Measurements from ENCODE around the gene TMEM91. TPM values are rescaled to one million over a fixed set of nuclear protein-coding genes. Genes with fewer than 3 reads are reported as not detected.

TMEM91 gene
- polyA plus RNA-seq, 1 donor from 2014 or later = 24.4 TPM

DNA sequence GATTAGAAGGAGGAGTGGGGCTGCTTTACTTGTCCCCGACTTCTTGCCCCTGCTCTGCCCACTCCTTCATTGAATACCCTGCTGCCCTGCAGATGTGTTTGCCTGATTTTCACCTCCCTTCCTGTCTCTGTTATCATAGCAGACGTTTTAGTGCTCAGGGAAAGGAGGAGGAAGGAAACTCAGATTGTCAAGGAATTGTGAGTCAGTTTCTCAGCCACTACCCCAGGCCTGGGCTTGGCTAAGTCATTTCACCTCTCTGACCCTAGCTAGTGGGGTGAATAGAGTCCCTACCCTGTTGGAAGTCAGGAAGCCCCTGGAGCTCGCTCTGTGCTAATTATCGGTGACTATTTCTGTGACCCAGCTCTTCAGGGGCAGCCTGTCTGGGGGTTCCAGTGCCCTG lies 25.1 kb downstream of the TMEM91 start:
- H3K27ac ChIP-seq (ENCODE audit: low read length) = no peak overlapping the region
- TF ChIP-seq SMC3 (conservative IDR thresholded peaks at IDR 0.05; ENCODE audit: poor library complexity) = no peak
- TF ChIP-seq RAD21 (conservative IDR thresholded peaks at IDR 0.05) = no peak
- no peak for TF ChIP-seq REST (IDR thresholded peaks at IDR 0.05; ENCODE audit: borderline replicate concordance)
- no peak for TF ChIP-seq POLR2AphosphoS5 (IDR thresholded peaks at IDR 0.05)
- no peak for TF ChIP-seq TAF1 (IDR thresholded peaks at IDR 0.05; ENCODE audit: low read depth)
- no peak for TF ChIP-seq CTCF (IDR thresholded peaks at IDR 0.05; ENCODE audit: poor library complexity, severe bottlenecking)
- no peak for TF ChIP-seq EP300 (conservative IDR thresholded peaks at IDR 0.05; ENCODE audit: poor library complexity, severe bottlenecking)
- no peak for TF ChIP-seq EZH2 (IDR thresholded peaks at IDR 0.05; ENCODE audit: borderline replicate concordance, insufficient read depth, low read length, poor library complexity, severe bottlenecking)
- no peak for TF ChIP-seq MXI1 (conservative IDR thresholded peaks at IDR 0.05; ENCODE audit: poor library complexity, severe bottlenecking)
- H3K9me3 ChIP-seq (ENCODE audit: low read length) = no peaks in the 10 kb centered on the region
- no peak overlapping the region for H3K9ac ChIP-seq (ENCODE audit: low read length)
- H4K20me1 ChIP-seq (ENCODE audit: insufficient read depth) = no peaks in the 10 kb centered on the region
- no peaks in the 10 kb centered on the region for H3K27me3 ChIP-seq (ENCODE audit: insufficient read depth, low read depth, low read length)
- H3K9me2 ChIP-seq (ENCODE audit: insufficient read depth, low read length) = no peaks in the 10 kb centered on the region
- no peaks in the 10 kb centered on the region for H3K36me3 ChIP-seq (ENCODE audit: insufficient read depth, low read length)
- no peak overlapping the region for H3K4me3 ChIP-seq (ENCODE audit: low read length)
- no peak overlapping the region for H2AFZ ChIP-seq (ENCODE audit: low read depth, low read length)
- peaks cover 16% of the 10 kb centered on the region for H3K79me2 ChIP-seq (replicated peaks; ENCODE audit: insufficient read depth, low read length)
- H3K4me2 ChIP-seq (ENCODE audit: low read length) = no peak overlapping the region
- H3F3A ChIP-seq (ENCODE audit: insufficient read depth, low read length, poor library complexity, severe bottlenecking) = no peaks in the 10 kb centered on the region

DNA sequence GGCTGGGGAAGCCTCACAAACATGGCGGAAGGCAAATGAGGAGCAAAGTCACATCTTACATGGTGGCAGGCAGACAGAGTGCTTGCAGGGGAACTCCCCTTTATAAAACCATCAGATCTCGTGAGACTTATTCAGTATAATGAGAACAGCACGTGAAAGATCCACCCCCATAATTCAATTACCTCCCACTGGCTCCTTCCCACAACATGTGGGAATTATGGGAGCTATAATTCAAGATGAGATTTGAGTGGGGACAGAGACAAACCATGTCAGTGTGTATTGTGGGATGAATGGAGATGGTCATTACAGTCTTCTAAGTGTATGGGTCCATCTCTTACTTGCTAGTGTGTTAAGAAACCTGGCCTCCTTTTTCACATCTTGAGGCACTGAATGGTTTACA lies 25.7 kb downstream of the TMEM91 start:
- Histone ChIP-seq H3K4me3 (ENCODE audit: low read length) (no peak overlapping the region), H4K20me1 (ENCODE audit: insufficient read depth) (no peaks in the 10 kb centered on the region), H3K27ac (ENCODE audit: low read length) (no peak overlapping the region), H2AFZ (ENCODE audit: low read depth, low read length) (no peak overlapping the region), H3K9ac (ENCODE audit: low read length) (no peak overlapping the region), H3F3A (ENCODE audit: insufficient read depth, low read length, poor library complexity, severe bottlenecking) (no peaks in the 10 kb centered on the region), H3K27me3 (ENCODE audit: insufficient read depth, low read depth, low read length) (no peaks in the 10 kb centered on the region), H3K36me3 (ENCODE audit: insufficient read depth, low read length) (no peaks in the 10 kb centered on the region), H3K9me2 (ENCODE audit: insufficient read depth, low read length) (no peaks in the 10 kb centered on the region), H3K9me3 (ENCODE audit: low read length) (no peaks in the 10 kb centered on the region), H3K4me2 (ENCODE audit: low read length) (no peak overlapping the region), H3K79me2 (replicated peaks; ENCODE audit: insufficient read depth, low read length) (peaks cover 15% of the 10 kb centered on the region)
- TF ChIP-seq RAD21 (conservative IDR thresholded peaks at IDR 0.05) (no peak), TAF1 (IDR thresholded peaks at IDR 0.05; ENCODE audit: low read depth) (no peak), EZH2 (IDR thresholded peaks at IDR 0.05; ENCODE audit: borderline replicate concordance, insufficient read depth, low read length, poor library complexity, severe bottlenecking) (no peak), POLR2AphosphoS5 (IDR thresholded peaks at IDR 0.05) (no peak), REST (IDR thresholded peaks at IDR 0.05; ENCODE audit: borderline replicate concordance) (no peak), EP300 (conservative IDR thresholded peaks at IDR 0.05; ENCODE audit: poor library complexity, severe bottlenecking) (no peak), CTCF (IDR thresholded peaks at IDR 0.05; ENCODE audit: poor library complexity, severe bottlenecking) (no peak), MXI1 (conservative IDR thresholded peaks at IDR 0.05; ENCODE audit: poor library complexity, severe bottlenecking) (no peak), SMC3 (conservative IDR thresholded peaks at IDR 0.05; ENCODE audit: poor library complexity) (no peak)

Measured in neural cell (in vitro differentiated cells).